RWPE1 (cell line): ENCODE measurements around the gene PAK5.

Experiments used
- CTCF ChIA-PET: fragments of 350-600 bp; sonication (Branson Sonifier 250); formaldehyde crosslinking; extraction: SDS; loops from one replicate; lab custom pipeline; 2021; lab: Yijun Ruan, JAX
- POLR2A ChIA-PET: fragments of 400-600 bp; formaldehyde crosslinking; extraction: SDS; loops from one replicate; lab custom pipeline; 2020; ENCODE audit warnings: antibody characterized with exemption; ENCODE audit not compliant: low non-redundant PET; lab: Yijun Ruan, JAX
- DNase-seq: peaks from one replicate; pipeline ENCODE4 v3.0.0; 2012; ENCODE audit warnings: low spot score
- H3K27ac ChIP-seq: fragments of 450-650 bp; 2 replicates; pipeline ENCODE4 v1.5.1; 2017
- TF ChIP-seq, protein P1 (sequence below): fragments of 450-650 bp; conservative IDR thresholded peaks from 2 replicates; pipeline ENCODE4 v1.5.1; 2017; ENCODE audit warnings: low read depth, mild to moderate bottlenecking

The PAK5 gene

DNA sequence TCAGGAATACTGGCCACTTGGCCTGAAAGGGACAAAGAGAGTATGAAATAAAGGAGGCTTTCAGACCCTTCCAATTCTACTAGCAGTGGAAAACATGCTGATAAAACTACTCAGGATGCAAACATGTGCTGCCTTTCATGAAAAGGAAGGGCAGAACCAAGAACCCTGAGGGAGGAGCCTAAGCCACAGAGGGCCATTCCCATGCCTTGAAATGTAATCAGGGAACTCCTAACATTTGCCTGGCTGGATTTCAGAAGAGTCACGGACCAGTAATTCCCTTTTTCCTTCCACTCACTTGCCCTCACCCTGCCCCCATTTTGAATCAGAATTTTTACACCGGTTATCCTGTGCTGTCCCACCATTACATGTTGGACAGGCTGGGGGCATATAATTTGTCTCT, 208.3 kb downstream of the PAK5 start:
- CTCF ChIA-PET, result no interaction called here
- no peak for DNase-seq
- TF ChIP-seq, protein P1, sequence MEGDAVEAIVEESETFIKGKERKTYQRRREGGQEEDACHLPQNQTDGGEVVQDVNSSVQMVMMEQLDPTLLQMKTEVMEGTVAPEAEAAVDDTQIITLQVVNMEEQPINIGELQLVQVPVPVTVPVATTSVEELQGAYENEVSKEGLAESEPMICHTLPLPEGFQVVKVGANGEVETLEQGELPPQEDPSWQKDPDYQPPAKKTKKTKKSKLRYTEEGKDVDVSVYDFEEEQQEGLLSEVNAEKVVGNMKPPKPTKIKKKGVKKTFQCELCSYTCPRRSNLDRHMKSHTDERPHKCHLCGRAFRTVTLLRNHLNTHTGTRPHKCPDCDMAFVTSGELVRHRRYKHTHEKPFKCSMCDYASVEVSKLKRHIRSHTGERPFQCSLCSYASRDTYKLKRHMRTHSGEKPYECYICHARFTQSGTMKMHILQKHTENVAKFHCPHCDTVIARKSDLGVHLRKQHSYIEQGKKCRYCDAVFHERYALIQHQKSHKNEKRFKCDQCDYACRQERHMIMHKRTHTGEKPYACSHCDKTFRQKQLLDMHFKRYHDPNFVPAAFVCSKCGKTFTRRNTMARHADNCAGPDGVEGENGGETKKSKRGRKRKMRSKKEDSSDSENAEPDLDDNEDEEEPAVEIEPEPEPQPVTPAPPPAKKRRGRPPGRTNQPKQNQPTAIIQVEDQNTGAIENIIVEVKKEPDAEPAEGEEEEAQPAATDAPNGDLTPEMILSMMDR, result no peak
- no peak overlapping the region for H3K27ac ChIP-seq
- POLR2A ChIA-PET, result no interaction called here

DNA sequence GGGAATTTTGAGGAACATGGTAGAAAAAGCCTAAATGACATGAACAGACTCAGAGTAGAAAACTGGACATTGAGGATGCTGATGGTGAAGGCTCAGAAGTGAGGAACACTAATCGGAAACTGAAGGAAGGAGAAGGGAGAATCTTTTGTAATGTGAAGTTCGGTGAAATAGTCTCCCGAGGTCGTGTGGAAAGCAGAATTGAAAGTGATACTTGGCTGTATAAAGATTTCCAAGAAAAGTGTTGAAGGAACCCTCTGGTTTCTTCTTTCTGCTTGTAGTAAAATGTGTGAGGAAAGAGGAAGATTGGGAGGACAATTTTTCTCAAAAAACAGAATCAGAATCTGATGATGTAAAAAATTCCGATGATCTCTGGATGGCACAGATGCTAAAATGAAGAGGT, 209.0 kb downstream of the PAK5 start:
- no peak for DNase-seq
- ChIA-PET CTCF (no interaction called here), POLR2A (no interaction called here)
- H3K27ac ChIP-seq, result no peak overlapping the region
- TF ChIP-seq, protein P1, result no peak

DNA sequence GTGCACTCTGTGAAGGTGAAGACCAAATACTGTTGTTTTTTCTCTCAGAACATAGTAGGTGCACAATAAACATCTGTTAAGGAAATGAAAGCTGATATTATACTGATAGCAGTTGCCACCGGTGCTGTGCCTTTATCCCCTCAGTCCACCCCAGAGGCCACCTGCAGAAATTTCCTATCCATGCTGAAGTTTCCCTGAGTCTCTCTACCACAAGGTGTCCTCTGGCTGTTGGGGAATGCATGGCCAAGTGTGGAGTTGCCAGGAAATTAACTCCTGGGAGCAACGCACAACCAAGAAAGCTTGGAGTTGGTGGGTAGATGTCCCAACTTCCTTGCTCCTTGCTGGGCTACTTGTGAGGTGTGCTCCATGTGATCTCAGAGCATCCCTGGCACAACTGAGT, 210.3 kb downstream of the PAK5 start:
- ChIA-PET POLR2A (no interaction called here), CTCF (interaction anchor here (0.7 kb wide), 2 partner anchors 18 to 60 kb away, joined by 3 to 4 read pairs; no protein-coding TSS in a partner anchor)
- DNase-seq, result no peak
- H3K27ac ChIP-seq, result no peak overlapping the region
- TF ChIP-seq, protein P1, result no peak

DNA sequence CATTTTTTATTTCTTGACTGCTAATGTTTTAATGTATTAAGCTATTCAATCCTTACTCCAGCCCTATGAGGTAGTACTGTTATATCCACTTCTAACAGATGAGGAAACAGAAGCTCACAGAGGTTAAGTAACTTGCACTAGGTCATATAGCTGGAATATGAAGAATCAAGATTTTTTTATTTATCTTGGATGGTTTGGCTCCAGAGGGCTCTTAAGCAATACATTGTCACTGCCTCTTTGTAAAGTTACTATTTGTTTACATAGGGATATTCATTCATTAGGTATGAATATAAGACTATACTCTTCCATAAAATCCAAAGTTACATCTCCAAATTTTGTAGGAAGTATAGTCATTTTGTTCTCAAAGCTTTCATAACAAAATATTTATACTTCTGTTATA, 210.7 kb downstream of the PAK5 start:
- POLR2A ChIA-PET, result no interaction called here
- H3K27ac ChIP-seq, result no peak overlapping the region
- CTCF ChIA-PET, result interaction anchor here (0.6 to 0.7 kb wide), 3 partner anchors 18 to 1082 kb away, joined by 3 to 4 read pairs (median 3); no protein-coding TSS in a partner anchor
- no peak for DNase-seq
- TF ChIP-seq, protein P1, result no peak

DNA sequence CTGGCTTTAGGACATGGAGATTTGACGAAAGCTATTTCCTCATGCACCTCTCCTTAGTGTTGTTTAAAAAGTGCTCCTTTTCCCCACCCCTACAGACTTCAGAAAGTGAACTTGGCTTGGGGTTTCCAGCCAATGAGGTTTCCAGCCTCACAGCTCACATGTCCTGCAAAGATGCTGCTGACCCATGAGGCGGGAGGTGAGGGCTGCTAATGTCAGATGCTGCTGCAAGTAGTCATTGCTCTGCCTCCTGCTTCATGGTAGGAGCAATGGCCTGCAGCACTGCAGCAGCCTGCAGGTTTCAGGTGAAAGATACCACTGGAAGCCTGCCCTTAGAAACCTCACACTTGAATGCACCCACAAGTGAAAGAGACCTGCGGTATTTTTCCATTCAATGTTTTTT, 211.7 kb downstream of the PAK5 start:
- no peak for DNase-seq
- TF ChIP-seq, protein P1, result no peak
- CTCF ChIA-PET, result no interaction called here
- no peak overlapping the region for H3K27ac ChIP-seq
- POLR2A ChIA-PET, result interaction anchor here (0.8 kb wide), 1 partner anchor 31 kb away, joined by 3 read pairs; no protein-coding TSS in a partner anchor

DNA sequence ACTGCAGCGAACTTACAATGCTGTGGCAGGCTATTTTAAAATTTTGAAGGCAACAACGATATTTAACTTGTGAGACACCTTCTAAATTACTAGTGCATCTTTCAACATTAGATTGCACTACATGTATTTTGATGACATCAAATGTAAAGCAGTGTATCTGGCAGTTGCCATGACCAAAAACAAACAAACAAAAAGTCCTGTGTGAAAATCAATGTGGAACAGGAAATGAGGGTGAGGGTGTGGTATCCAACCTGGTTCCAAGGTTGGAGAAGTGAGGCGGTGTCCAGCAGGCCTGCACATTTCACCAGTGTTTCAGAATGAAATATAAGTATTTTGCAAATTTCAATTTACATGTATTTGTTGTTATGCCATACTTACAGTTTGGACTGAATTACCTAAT, 212.5 kb downstream of the PAK5 start:
- no peak overlapping the region for H3K27ac ChIP-seq
- TF ChIP-seq, protein P1, result no peak
- ChIA-PET CTCF (no interaction called here), POLR2A (no interaction called here)
- DNase-seq, result peak; percentile 20

DNA sequence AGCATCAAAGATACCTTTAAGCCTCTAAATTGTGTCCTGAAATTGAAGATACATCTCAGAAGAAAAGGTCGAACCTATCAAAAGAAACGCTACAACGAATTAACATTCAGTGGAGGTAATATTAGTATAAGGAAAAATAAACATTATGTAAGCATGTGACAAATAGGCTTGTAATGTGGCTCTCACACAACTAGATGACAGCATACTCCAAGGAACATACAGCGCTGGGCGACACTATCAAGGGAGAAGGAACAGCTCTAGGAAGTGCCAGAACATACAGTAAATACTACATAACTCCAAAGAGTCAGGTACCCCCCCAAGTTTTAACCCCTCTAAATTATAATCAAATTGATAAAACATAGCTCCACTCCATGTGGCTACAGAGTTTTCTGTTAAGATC, 220.9 kb downstream of the PAK5 start:
- peak; percentile 36 for DNase-seq

More for the DNA sequence above, 220.9 kb downstream of the PAK5 start:
- H3K27ac ChIP-seq, result no peak overlapping the region
- POLR2A ChIA-PET, result no interaction called here
- TF ChIP-seq, protein P1, result peak; percentile 53
- CTCF ChIA-PET, result interaction anchor here (0.5 to 2.3 kb wide), 18 partner anchors 8 to 1927 kb away, joined by 3 to 12 read pairs (median 5); no protein-coding TSS in a partner anchor
